ENCODE data around the gene CRKL.

CRKL gene

DNA sequence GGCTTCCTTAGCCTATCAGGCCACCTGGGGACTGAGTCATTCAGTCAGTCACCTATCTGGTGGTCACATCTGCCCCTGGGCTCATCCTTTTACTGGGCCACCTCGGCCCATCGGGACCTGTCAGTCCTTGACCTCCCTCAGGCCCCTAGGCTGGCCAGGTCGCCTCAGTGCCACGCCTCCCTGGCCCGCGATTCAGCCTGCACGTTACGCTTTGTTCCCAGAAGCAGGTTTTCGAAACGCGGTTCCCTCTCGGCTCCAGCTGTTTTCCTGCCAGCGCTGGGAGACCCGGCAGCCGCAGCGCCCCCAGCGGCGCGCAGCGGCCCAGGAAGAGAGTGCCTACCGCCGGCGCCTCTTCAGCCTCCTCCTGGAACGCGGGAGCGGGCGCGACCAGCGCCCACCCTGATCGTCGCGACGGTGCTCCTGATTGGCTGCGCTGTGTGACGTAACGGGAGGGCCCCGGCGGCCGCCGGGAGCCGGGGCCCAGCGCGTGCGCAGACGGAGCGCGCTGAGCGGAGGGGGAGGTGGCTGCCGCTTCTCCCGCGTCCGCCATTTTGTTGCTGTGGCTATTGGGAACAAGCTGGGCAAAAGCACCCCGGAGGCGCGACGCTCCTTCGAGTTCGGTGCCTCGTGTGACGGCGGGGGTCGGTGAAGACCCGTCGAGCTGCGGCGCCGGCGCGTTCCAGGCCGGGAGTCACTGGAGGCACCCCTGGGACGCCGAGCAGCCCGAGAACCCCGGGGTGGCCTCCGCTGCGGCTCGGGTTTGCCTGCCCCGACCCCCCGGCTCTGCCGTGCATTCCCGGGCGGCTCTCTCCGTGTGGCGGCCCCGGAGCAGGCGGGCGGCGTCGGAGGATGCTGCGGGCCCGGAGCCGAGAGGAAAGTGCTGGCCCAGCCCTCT is at the start of gene CRKL:
Gene CRKL, plus strand, starts transcription at position 492 of the 895 bp plus-strand sequence. CDS start 528 bp downstream, outside the sequence.
- peaks cover 7 to 25% of the 10 kb centered on the region in 2 donors for H3K4me1 ChIP-seq (ENCODE audit: control insufficient read depth in 1 of 2, insufficient read depth in 2 of 2, low read length in 2 of 2)
- H3K27me3 ChIP-seq (ENCODE audit: low read depth, low read length), result no peaks in the 10 kb centered on the region
- H3K36me3 ChIP-seq (ENCODE audit: control insufficient read depth in 1 of 2, insufficient read depth in 2 of 2, low read length in 2 of 2), result no peaks in the 10 kb centered on the region
- peak within 1 kb of the TSS; percentile 95 to 98 for H3K4me3 ChIP-seq (ENCODE audit: low read depth in 1 of 2, low read length in 2 of 2)
- no peaks in the 10 kb centered on the region for H3K9me3 ChIP-seq (ENCODE audit: control insufficient read depth in 1 of 2, low read length in 2 of 2)
- peak within 1 kb of the TSS; percentile 94 for H3K27ac ChIP-seq (ENCODE audit: low read length)

GRCh38 chr22:20868025-20868962 is 48.9 kb upstream of the CRKL start:
- Histone ChIP-seq H3K27me3 (ENCODE audit: low read depth, low read length) (no peaks in the 10 kb centered on the region), H3K36me3 (ENCODE audit: control insufficient read depth in 1 of 2, insufficient read depth in 2 of 2, low read length in 2 of 2) (peaks cover 6 to 24% of the 10 kb centered on the region in 2 donors), H3K9me3 (ENCODE audit: control insufficient read depth in 1 of 2, low read length in 2 of 2) (no peaks in the 10 kb centered on the region), H3K4me1 (ENCODE audit: control insufficient read depth in 1 of 2, insufficient read depth in 2 of 2, low read length in 2 of 2) (peaks cover 15 to 18% of the 10 kb centered on the region in 2 donors), H3K4me3 (ENCODE audit: low read depth in 1 of 2, low read length in 2 of 2) (no peak overlapping the region), H3K27ac (ENCODE audit: low read length) (peak overlapping the region; percentile 79)

DNA sequence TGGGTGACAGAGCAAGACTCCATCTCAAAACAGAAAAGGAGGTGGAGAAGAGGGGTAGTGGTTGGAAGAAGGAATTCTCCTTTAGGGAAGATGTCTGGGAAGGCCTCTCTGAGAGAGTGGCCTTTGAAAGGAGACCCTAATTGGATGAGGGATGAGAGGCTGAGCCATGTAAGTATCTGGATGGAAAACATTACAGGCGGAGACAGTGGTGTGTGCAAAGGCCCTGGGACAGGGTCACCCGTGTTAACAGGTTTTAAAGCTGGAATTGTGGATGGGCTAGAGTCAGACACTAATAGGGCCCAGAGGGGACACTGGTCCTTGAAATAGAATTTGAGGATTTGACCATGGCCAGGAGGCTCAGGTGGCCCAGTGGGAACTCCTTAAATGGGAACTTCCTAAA is 48.0 kb upstream of the CRKL start:
- H3K36me3 ChIP-seq (ENCODE audit: control insufficient read depth in 1 of 2, insufficient read depth in 2 of 2, low read length in 2 of 2), result peaks cover 6 to 19% of the 10 kb centered on the region in 2 donors
- H3K27me3 ChIP-seq (ENCODE audit: low read depth, low read length), result no peaks in the 10 kb centered on the region
- peaks cover 15 to 18% of the 10 kb centered on the region in 2 donors for H3K4me1 ChIP-seq (ENCODE audit: control insufficient read depth in 1 of 2, insufficient read depth in 2 of 2, low read length in 2 of 2)
- no peak overlapping the region for H3K27ac ChIP-seq (ENCODE audit: low read length)
- H3K4me3 ChIP-seq (ENCODE audit: low read depth in 1 of 2, low read length in 2 of 2), result no peak overlapping the region
- H3K9me3 ChIP-seq (ENCODE audit: control insufficient read depth in 1 of 2, low read length in 2 of 2), result no peaks in the 10 kb centered on the region

- Histone ChIP-seq H3K36me3 (ENCODE audit: control insufficient read depth in 1 of 2, insufficient read depth in 2 of 2, low read length in 2 of 2) (peaks cover 18 to 31% of the 10 kb centered on the region in 2 donors), H3K9me3 (ENCODE audit: control insufficient read depth in 1 of 2, low read length in 2 of 2) (no peaks in the 10 kb centered on the region), H3K27ac (ENCODE audit: low read length) (no peak overlapping the region)
These were observed 44.0 kb upstream of the CRKL start for GRCh38 chr22:20873214-20873613.

DNA sequence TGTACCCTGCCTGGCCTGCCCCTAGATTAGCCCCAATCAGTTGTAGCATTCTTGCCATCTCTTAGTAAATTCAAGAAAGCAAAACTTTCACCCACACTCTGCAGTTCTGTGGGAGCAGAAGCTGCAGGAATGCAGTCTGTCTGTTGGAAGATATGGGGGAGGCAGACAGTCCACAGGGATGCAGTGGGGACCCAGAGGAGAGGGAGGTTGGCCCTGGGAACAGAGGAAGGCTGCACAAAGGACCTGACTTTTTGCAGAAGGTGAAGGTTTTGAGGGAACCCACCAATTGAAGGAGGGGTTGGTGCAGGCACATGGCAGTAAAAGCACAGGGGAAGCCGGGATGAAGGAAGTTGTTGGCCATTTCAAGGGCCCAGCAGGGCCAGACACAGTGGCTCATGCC is 41.9 kb upstream of the CRKL start:
- H3K36me3 ChIP-seq (ENCODE audit: control insufficient read depth in 1 of 2, insufficient read depth in 2 of 2, low read length in 2 of 2), result peaks cover 18 to 29% of the 10 kb centered on the region in 2 donors

More at GRCh38 chr22:20873214-20873613, 44.0 kb upstream of the CRKL start:
- no peaks in the 10 kb centered on the region for H3K27me3 ChIP-seq (ENCODE audit: low read depth, low read length)
- no peaks in the 10 kb centered on the region for H3K4me1 ChIP-seq (ENCODE audit: control insufficient read depth in 1 of 2, insufficient read depth in 2 of 2, low read length in 2 of 2)
- no peak overlapping the region for H3K4me3 ChIP-seq (ENCODE audit: low read depth in 1 of 2, low read length in 2 of 2)

DNA sequence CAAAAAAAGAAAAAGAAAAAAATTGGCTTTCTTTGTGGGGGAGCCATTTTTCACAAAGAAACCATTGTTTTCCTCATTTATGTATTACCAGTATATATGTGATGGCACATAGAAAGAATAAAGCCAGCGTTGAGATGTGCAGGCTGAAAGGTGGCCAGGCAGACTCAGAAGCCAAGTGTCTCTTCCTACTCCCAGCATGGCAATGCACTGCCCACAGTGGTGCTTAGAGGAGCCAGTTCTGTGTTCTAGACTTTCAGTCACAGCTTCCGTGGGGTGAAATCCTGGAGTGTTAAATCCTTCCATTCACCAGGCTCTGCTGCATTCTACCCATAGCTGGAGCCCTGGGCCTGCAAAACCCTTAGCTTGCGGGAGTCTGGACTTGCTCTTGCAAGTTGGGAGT is 39.5 kb upstream of the CRKL start:
- Histone ChIP-seq H3K9me3 (ENCODE audit: control insufficient read depth in 1 of 2, low read length in 2 of 2) (no peaks in the 10 kb centered on the region), H3K4me1 (ENCODE audit: control insufficient read depth in 1 of 2, insufficient read depth in 2 of 2, low read length in 2 of 2) (no peaks in the 10 kb centered on the region), H3K4me3 (ENCODE audit: low read depth in 1 of 2, low read length in 2 of 2) (no peak overlapping the region), H3K27me3 (ENCODE audit: low read depth, low read length) (no peaks in the 10 kb centered on the region), H3K27ac (ENCODE audit: low read length) (no peak overlapping the region), H3K36me3 (ENCODE audit: control insufficient read depth in 1 of 2, insufficient read depth in 2 of 2, low read length in 2 of 2) (peaks cover 29 to 41% of the 10 kb centered on the region in 2 donors)

More for the DNA sequence above, 41.9 kb upstream of the CRKL start:
- Histone ChIP-seq H3K27me3 (ENCODE audit: low read depth, low read length) (no peaks in the 10 kb centered on the region), H3K4me1 (ENCODE audit: control insufficient read depth in 1 of 2, insufficient read depth in 2 of 2, low read length in 2 of 2) (no peaks in the 10 kb centered on the region), H3K4me3 (ENCODE audit: low read depth in 1 of 2, low read length in 2 of 2) (no peak overlapping the region), H3K9me3 (ENCODE audit: control insufficient read depth in 1 of 2, low read length in 2 of 2) (no peaks in the 10 kb centered on the region), H3K27ac (ENCODE audit: low read length) (no peak overlapping the region)

DNA sequence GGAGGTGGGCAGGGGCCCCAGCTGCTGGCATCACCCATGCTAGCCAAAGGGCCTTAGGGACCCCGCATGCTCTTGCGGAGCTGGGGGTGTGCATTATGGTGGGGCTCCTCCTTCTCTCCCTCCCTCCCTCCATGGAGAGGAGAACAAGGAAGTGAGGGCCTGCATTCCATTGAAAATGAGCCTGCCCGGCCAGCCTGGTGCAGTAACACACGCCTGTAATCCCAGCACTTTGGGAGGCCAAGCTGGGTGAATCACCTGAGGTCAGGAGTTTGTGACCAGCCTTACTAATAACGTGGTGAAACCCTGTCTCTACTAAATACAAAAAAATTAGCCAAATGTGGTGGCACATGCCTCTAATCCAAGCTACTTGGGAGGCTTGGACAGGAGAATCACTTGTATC is 36.0 kb upstream of the CRKL start:
- H3K27ac ChIP-seq (ENCODE audit: low read length), result no peak overlapping the region
- peaks cover 31 to 44% of the 10 kb centered on the region in 2 donors for H3K36me3 ChIP-seq (ENCODE audit: control insufficient read depth in 1 of 2, insufficient read depth in 2 of 2, low read length in 2 of 2)
- no peaks in the 10 kb centered on the region for H3K27me3 ChIP-seq (ENCODE audit: low read depth, low read length)
- no peak overlapping the region for H3K4me3 ChIP-seq (ENCODE audit: low read depth in 1 of 2, low read length in 2 of 2)
- H3K9me3 ChIP-seq (ENCODE audit: control insufficient read depth in 1 of 2, low read length in 2 of 2), result no peaks in the 10 kb centered on the region
- peaks cover 0 to 4% of the 10 kb centered on the region in 2 donors for H3K4me1 ChIP-seq (ENCODE audit: control insufficient read depth in 1 of 2, insufficient read depth in 2 of 2, low read length in 2 of 2)

GRCh38 chr22:20881869-20882815 is 35.1 kb upstream of the CRKL start:
- peaks cover 0 to 4% of the 10 kb centered on the region in 2 donors for H3K4me1 ChIP-seq (ENCODE audit: control insufficient read depth in 1 of 2, insufficient read depth in 2 of 2, low read length in 2 of 2)
- H3K27ac ChIP-seq (ENCODE audit: low read length), result no peak overlapping the region
- H3K36me3 ChIP-seq (ENCODE audit: control insufficient read depth in 1 of 2, insufficient read depth in 2 of 2, low read length in 2 of 2), result peaks cover 31 to 47% of the 10 kb centered on the region in 2 donors
- no peak overlapping the region for H3K4me3 ChIP-seq (ENCODE audit: low read depth in 1 of 2, low read length in 2 of 2)
- H3K27me3 ChIP-seq (ENCODE audit: low read depth, low read length), result no peaks in the 10 kb centered on the region
- H3K9me3 ChIP-seq (ENCODE audit: control insufficient read depth in 1 of 2, low read length in 2 of 2), result no peaks in the 10 kb centered on the region

GRCh38 chr22:20882855-20883254 is 34.4 kb upstream of the CRKL start:
- Histone ChIP-seq H3K9me3 (ENCODE audit: control insufficient read depth in 1 of 2, low read length in 2 of 2) (no peaks in the 10 kb centered on the region), H3K27me3 (ENCODE audit: low read depth, low read length) (no peaks in the 10 kb centered on the region), H3K4me3 (ENCODE audit: low read depth in 1 of 2, low read length in 2 of 2) (no peak overlapping the region), H3K36me3 (ENCODE audit: control insufficient read depth in 1 of 2, insufficient read depth in 2 of 2, low read length in 2 of 2) (peaks cover 38 to 49% of the 10 kb centered on the region in 2 donors), H3K27ac (ENCODE audit: low read length) (no peak overlapping the region), H3K4me1 (ENCODE audit: control insufficient read depth in 1 of 2, insufficient read depth in 2 of 2, low read length in 2 of 2) (peaks cover 0 to 4% of the 10 kb centered on the region in 2 donors)

- H3K4me3 ChIP-seq (ENCODE audit: low read depth in 1 of 2, low read length in 2 of 2), result no peak overlapping the region
- peaks cover 53 to 62% of the 10 kb centered on the region in 2 donors for H3K36me3 ChIP-seq (ENCODE audit: control insufficient read depth in 1 of 2, insufficient read depth in 2 of 2, low read length in 2 of 2)
- H3K27me3 ChIP-seq (ENCODE audit: low read depth, low read length), result no peaks in the 10 kb centered on the region
- H3K9me3 ChIP-seq (ENCODE audit: control insufficient read depth in 1 of 2, low read length in 2 of 2), result no peaks in the 10 kb centered on the region
- H3K27ac ChIP-seq (ENCODE audit: low read length), result no peak overlapping the region
- peaks cover 0 to 4% of the 10 kb centered on the region in 2 donors for H3K4me1 ChIP-seq (ENCODE audit: control insufficient read depth in 1 of 2, insufficient read depth in 2 of 2, low read length in 2 of 2)
These were observed 32.8 kb upstream of the CRKL start for GRCh38 chr22:20884454-20884853.
